CD14-positive monocyte (primary cell): ENCODE measurements around the gene RBFOX2. TPM values are rescaled to one million over a fixed set of nuclear protein-coding genes. Genes with fewer than 3 reads are reported as not detected.

Experiments
- DNase-seq, 3 donors: peaks; one replicate each; pipeline ENCODE4 v3.0.0-alpha.2; 2011 to 2022
- H2AFZ ChIP-seq: 2 replicates; pipeline ENCODE4 v1.6.0; 2012; ENCODE audit warnings: mild to moderate bottlenecking, low read depth, low read length, inconsistent platforms; ENCODE audit not compliant: insufficient read depth, poor library complexity, severe bottlenecking
- H3K27ac ChIP-seq, 2 donors: 1 replicate in 1 of 2; 2 replicates in 1 of 2; pipeline ENCODE4 v1.5.1; 2012 to 2013; ENCODE audit warnings: low read length in 2 of 2, control low read depth in 1 of 2, inconsistent platforms in 1 of 2, low read depth in 1 of 2, mild to moderate bottlenecking in 1 of 2
- H3K27me3 ChIP-seq, 2 donors: one replicate each; pipeline versions ENCODE4 v1.6.0 to v1.6.1; 2011 to 2013; ENCODE audit warnings: low read length in 2 of 2; ENCODE audit not compliant: control insufficient read depth in 2 of 2, insufficient read depth in 2 of 2
- H3K36me3 ChIP-seq, 2 donors: replicated peaks in 1 of 2; 1 replicate in 1 of 2; 2 replicates in 1 of 2; pipeline versions ENCODE4 v1.5.1 to v1.6.1; 2012 to 2013; ENCODE audit warnings: low read length in 2 of 2, control low read depth in 1 of 2, inconsistent platforms in 1 of 2, mild to moderate bottlenecking in 1 of 2; ENCODE audit not compliant: insufficient read depth in 2 of 2, control insufficient read depth in 1 of 2
- H3K4me1 ChIP-seq, 2 donors: 1 replicate in 1 of 2; 2 replicates in 1 of 2; pipeline versions ENCODE4 v1.5.1 to v1.6.1; 2012 to 2013; ENCODE audit warnings: low read length in 2 of 2, control low read depth in 1 of 2, inconsistent platforms in 1 of 2, mild to moderate bottlenecking in 1 of 2, moderate library complexity in 1 of 2; ENCODE audit not compliant: insufficient read depth in 2 of 2, control insufficient read depth in 1 of 2
- H3K4me2 ChIP-seq: replicated peaks from 2 replicates; pipeline ENCODE3; 2012; ENCODE audit warnings: low read length, moderate library complexity, mild to moderate bottlenecking; ENCODE audit not compliant: poor library complexity, severe bottlenecking; ENCODE audit errors: extremely low read depth
- H3K4me3 ChIP-seq, 3 experiments: fragments of 200-600 bp in 1 of 3; sonication (generic) in 1 of 3; replicated peaks in 1 of 3; 1 replicate in 2 of 3; 2 replicates in 1 of 3; pipeline ENCODE4 v1.5.1; 2011 to 2013; ENCODE audit warnings: low read length in 3 of 3, mild to moderate bottlenecking in 3 of 3, control low read depth in 2 of 3, low read depth in 2 of 3, inconsistent platforms in 1 of 3, moderate library complexity in 1 of 3
- H3K79me2 ChIP-seq: 2 replicates; pipeline ENCODE4 v1.6.0; 2012; ENCODE audit warnings: mild to moderate bottlenecking, control low read depth, inconsistent platforms, low read length, moderate library complexity; ENCODE audit not compliant: insufficient read depth
- H3K9ac ChIP-seq: 2 replicates; pipeline ENCODE4 v1.6.0; 2017; ENCODE audit warnings: low read length, mild to moderate bottlenecking; ENCODE audit not compliant: insufficient read depth, poor library complexity, severe bottlenecking
- H3K9me3 ChIP-seq, 2 donors: replicated peaks in 1 of 2; 1 replicate in 1 of 2; 2 replicates in 1 of 2; pipeline versions ENCODE4 v1.5.1 to v1.6.1; 2012 to 2013; ENCODE audit warnings: low read length in 2 of 2, control low read depth in 1 of 2; ENCODE audit not compliant: control insufficient read depth in 1 of 2, insufficient read depth in 1 of 2
- H4K20me1 ChIP-seq: 2 replicates; pipeline ENCODE4 v1.6.0; 2012; ENCODE audit warnings: mild to moderate bottlenecking, low read length, control low read depth, moderate library complexity; ENCODE audit not compliant: insufficient read depth
- H3K27ac Mint-ChIP-seq, 7 donors: one replicate each; pipeline ENCODE4 v1.8.0; 2020; ENCODE audit warnings: mild to moderate bottlenecking in 7 of 7, mixed read lengths in 7 of 7, moderate library complexity in 6 of 7, inconsistent platforms in 2 of 7
- H3K27me3 Mint-ChIP-seq, 3 donors: one replicate each; pipeline ENCODE4 v1.8.0; 2021 to 2022; ENCODE audit warnings: low read depth in 3 of 3, mild to moderate bottlenecking in 3 of 3, mixed read lengths in 3 of 3, moderate library complexity in 3 of 3, inconsistent platforms in 1 of 3
- H3K36me3 Mint-ChIP-seq, 2 donors: one replicate each; pipeline ENCODE4 v1.8.0; 2020; ENCODE audit warnings: mixed read lengths in 2 of 2, inconsistent platforms in 1 of 2, mild to moderate bottlenecking in 1 of 2
- H3K4me1 Mint-ChIP-seq: one replicate; pipeline ENCODE4 v1.8.0; 2020; ENCODE audit warnings: mild to moderate bottlenecking, mixed read lengths
- H3K4me3 Mint-ChIP-seq, 2 donors: one replicate each; pipeline ENCODE4 v1.8.0; 2020; ENCODE audit warnings: mild to moderate bottlenecking in 2 of 2, mixed read lengths in 2 of 2, moderate library complexity in 1 of 2
- H3K9me3 Mint-ChIP-seq, 7 donors: one replicate each; pipeline ENCODE4 v1.8.0; 2020 to 2022; ENCODE audit warnings: mixed read lengths in 7 of 7, mild to moderate bottlenecking in 6 of 7, moderate library complexity in 6 of 7, inconsistent platforms in 2 of 7
- WGBS: methylation state at CpG from one replicate; pipeline ENCODE4 v1.1.5; 2013; ENCODE audit warnings: missing lambda C conversion rate; ENCODE audit not compliant: insufficient coverage; 5-methylcytosine and 5-hydroxymethylcytosine counted together
- intact Hi-C, 2 donors: fragments of 100-400 bp; cut with micrococcal nuclease; formaldehyde crosslinking; loops; one replicate each; pipeline versions ENCODE4 v1.15.0 to v1.15.1; 2023
- polyA plus RNA-seq, 3 donors: library from polyadenylated mRNA; depleted of rRNA in 1 of 3; unstranded in 2 of 3; stranded (reverse) in 1 of 3; fragments of 300-500 nt in 2 of 3; fragments of >200 nt in 1 of 3; fragmentation: Illumina TruSeq in 2 of 3; gene quantifications; 1 replicate in 2 of 3; 2 replicates in 1 of 3; pipeline ENCODE4 v1.2.3, GENCODE V29; 2012 to 2021
- TF ChIP-seq, protein P1 (sequence below): fragments of 200-600 bp; IDR thresholded peaks from one replicate; pipeline ENCODE4 v1.8.0; 2022; ENCODE audit warnings: antibody characterized with exemption, mild to moderate bottlenecking

RBFOX2 gene
- polyA plus RNA-seq, 3 donors, result not detected

GRCh38 chr22:35873426-35873825 is 155.2 kb downstream of the RBFOX2 start:
- Histone ChIP-seq H3K9ac (no peak overlapping the region), H4K20me1 (no peaks in the 10 kb centered on the region), H3K27me3 (no peaks in the 10 kb centered on the region), H3K27ac (no peak overlapping the region), H3K4me3 (no peak overlapping the region), H3K9me3 (no peaks in the 10 kb centered on the region), H2AFZ (no peak overlapping the region), H3K79me2 (no peaks in the 10 kb centered on the region), H3K4me1 (no peaks in the 10 kb centered on the region), H3K4me2 (no peak overlapping the region), H3K36me3 (no peaks in the 10 kb centered on the region)
- Mint-ChIP-seq H3K9me3 (peaks cover 0 to 2% (median 0%) of the 10 kb centered on the region in 7 donors), H3K4me3 (no peak overlapping the region), H3K27me3 (peaks cover 0 to 3% (median 2%) of the 10 kb centered on the region in 3 donors), H3K36me3 (no peaks in the 10 kb centered on the region), H3K27ac (no peak overlapping the region), H3K4me1 (no peaks in the 10 kb centered on the region)
- intact Hi-C loops, result no loop called here
- WGBS, result no CpG with 5 or more reads among the region's 3 CpGs
- TF ChIP-seq, protein P1, sequence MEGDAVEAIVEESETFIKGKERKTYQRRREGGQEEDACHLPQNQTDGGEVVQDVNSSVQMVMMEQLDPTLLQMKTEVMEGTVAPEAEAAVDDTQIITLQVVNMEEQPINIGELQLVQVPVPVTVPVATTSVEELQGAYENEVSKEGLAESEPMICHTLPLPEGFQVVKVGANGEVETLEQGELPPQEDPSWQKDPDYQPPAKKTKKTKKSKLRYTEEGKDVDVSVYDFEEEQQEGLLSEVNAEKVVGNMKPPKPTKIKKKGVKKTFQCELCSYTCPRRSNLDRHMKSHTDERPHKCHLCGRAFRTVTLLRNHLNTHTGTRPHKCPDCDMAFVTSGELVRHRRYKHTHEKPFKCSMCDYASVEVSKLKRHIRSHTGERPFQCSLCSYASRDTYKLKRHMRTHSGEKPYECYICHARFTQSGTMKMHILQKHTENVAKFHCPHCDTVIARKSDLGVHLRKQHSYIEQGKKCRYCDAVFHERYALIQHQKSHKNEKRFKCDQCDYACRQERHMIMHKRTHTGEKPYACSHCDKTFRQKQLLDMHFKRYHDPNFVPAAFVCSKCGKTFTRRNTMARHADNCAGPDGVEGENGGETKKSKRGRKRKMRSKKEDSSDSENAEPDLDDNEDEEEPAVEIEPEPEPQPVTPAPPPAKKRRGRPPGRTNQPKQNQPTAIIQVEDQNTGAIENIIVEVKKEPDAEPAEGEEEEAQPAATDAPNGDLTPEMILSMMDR, result no peak
- no peak for DNase-seq

GRCh38 chr22:35872451-35872850 is 156.2 kb downstream of the RBFOX2 start:
- intact Hi-C loops, result no loop called here
- Histone ChIP-seq H4K20me1 (no peaks in the 10 kb centered on the region), H2AFZ (no peak overlapping the region), H3K36me3 (no peaks in the 10 kb centered on the region), H3K9me3 (no peaks in the 10 kb centered on the region), H3K4me2 (no peak overlapping the region), H3K27ac (no peak overlapping the region), H3K4me1 (no peaks in the 10 kb centered on the region), H3K79me2 (no peaks in the 10 kb centered on the region), H3K9ac (no peak overlapping the region), H3K27me3 (no peaks in the 10 kb centered on the region), H3K4me3 (no peak overlapping the region)
- DNase-seq, result no peak
- 99% methylated on average over 13 of the region's 13 CpGs for WGBS
- Mint-ChIP-seq H3K27ac (no peak overlapping the region), H3K27me3 (peaks cover 1 to 3% (median 2%) of the 10 kb centered on the region in 3 donors), H3K4me3 (no peak overlapping the region), H3K9me3 (peaks cover 0 to 2% (median 0%) of the 10 kb centered on the region in 7 donors), H3K4me1 (no peaks in the 10 kb centered on the region), H3K36me3 (no peaks in the 10 kb centered on the region)
- TF ChIP-seq, protein P1, result no peak
